GM23338 (cell line): ENCODE measurements around the gene PGRMC2. TPM values are rescaled to one million over a fixed set of nuclear protein-coding genes. Genes with fewer than 3 reads are reported as not detected.

Experiments
- ATAC-seq: fragments of 200-7000 bp; cut with Tn5 transposase; 3 replicates; pipeline ENCODE4 v1.9.1; 2020
- DNase-seq: peaks from one replicate; pipeline ENCODE4 v3.0.0-alpha.2; 2015; ENCODE audit warnings: low spot score
- H2AFZ ChIP-seq: fragments of 200-600 bp; sonication (generic); 2 replicates; pipeline ENCODE4 v1.8.0; 2016; ENCODE audit warnings: antibody characterized with exemption, mild to moderate bottlenecking, moderate library complexity
- H3F3A ChIP-seq: fragments of 200-600 bp; sonication (generic); replicated peaks from 2 replicates; pipeline ENCODE4 v1.8.0; 2017; ENCODE audit warnings: antibody characterized with exemption, mixed run types, low read depth
- H3K27ac ChIP-seq: fragments of 200-600 bp; sonication (generic); 2 replicates; pipeline ENCODE4 v1.6.1; 2016; ENCODE audit warnings: low read depth
- H3K27me3 ChIP-seq: fragments of 200-600 bp; sonication (generic); 2 replicates; pipeline ENCODE4 v1.8.0; 2016; ENCODE audit warnings: mild to moderate bottlenecking, mixed run types, moderate library complexity; ENCODE audit not compliant: insufficient read depth
- H3K36me3 ChIP-seq: fragments of 200-600 bp; sonication (generic); 2 replicates; pipeline ENCODE4 v1.8.0; 2016; ENCODE audit warnings: mild to moderate bottlenecking; ENCODE audit not compliant: insufficient read depth
- H3K4me1 ChIP-seq: fragments of 200-600 bp; sonication (generic); 2 replicates; pipeline ENCODE4 v1.8.0; 2016; ENCODE audit warnings: mild to moderate bottlenecking, moderate library complexity; ENCODE audit not compliant: insufficient read depth
- H3K4me2 ChIP-seq: fragments of 200-600 bp; sonication (generic); 2 replicates; pipeline ENCODE4 v1.7.1; 2017; ENCODE audit warnings: mixed run types
- H3K4me3 ChIP-seq: fragments of 200-600 bp; sonication (generic); 2 replicates; pipeline ENCODE4 v1.6.1; 2016; ENCODE audit warnings: mixed run types
- H3K79me2 ChIP-seq: fragments of 200-600 bp; sonication (generic); replicated peaks from 2 replicates; pipeline ENCODE4 v1.8.0; 2017; ENCODE audit warnings: mild to moderate bottlenecking; ENCODE audit not compliant: insufficient read depth
- H3K9me2 ChIP-seq: fragments of 200-600 bp; sonication (generic); 2 replicates; pipeline ENCODE4 v1.8.0; 2017; ENCODE audit not compliant: insufficient read depth
- H4K20me1 ChIP-seq: fragments of 200-600 bp; sonication (generic); replicated peaks from 2 replicates; pipeline ENCODE4 v1.8.0; 2017; ENCODE audit warnings: mild to moderate bottlenecking; ENCODE audit not compliant: insufficient read depth
- H3K27ac Mint-ChIP-seq: 2 replicates; pipeline ENCODE4 v1.8.0; 2020; ENCODE audit warnings: inconsistent platforms, mild to moderate bottlenecking, moderate library complexity, mixed read lengths
- H3K27me3 Mint-ChIP-seq: 3 replicates; pipeline ENCODE4 v1.8.0; 2022; ENCODE audit warnings: low read depth, mild to moderate bottlenecking, moderate library complexity, mixed read lengths, inconsistent platforms; ENCODE audit not compliant: insufficient read depth, poor library complexity
- H3K36me3 Mint-ChIP-seq: 3 replicates; pipeline ENCODE4 v1.8.0; 2021; ENCODE audit warnings: low read depth, mild to moderate bottlenecking, inconsistent platforms, moderate library complexity, mixed read lengths
- H3K4me1 Mint-ChIP-seq: 3 replicates; pipeline ENCODE4 v1.8.0; 2020; ENCODE audit warnings: mild to moderate bottlenecking, inconsistent platforms, mixed read lengths
- H3K4me3 Mint-ChIP-seq: 3 replicates; pipeline ENCODE4 v1.8.0; 2021; ENCODE audit warnings: moderate library complexity, mild to moderate bottlenecking, inconsistent platforms, mixed read lengths
- H3K9me3 Mint-ChIP-seq: 3 replicates; pipeline ENCODE4 v1.8.0; 2020; ENCODE audit warnings: moderate library complexity, mild to moderate bottlenecking, inconsistent platforms, mixed read lengths
- CREB1 ChIP-seq: fragments of 250-450 bp; sonication (Bioruptor Pico); IDR thresholded peaks from 2 replicates; pipeline ENCODE4 v1.5.0; 2020; ENCODE audit warnings: low read depth, mild to moderate bottlenecking, moderate library complexity
- EZH2 ChIP-seq: fragments of 200-600 bp; sonication (generic); IDR thresholded peaks from one replicate; pipeline ENCODE4 v1.8.0; 2017; ENCODE audit warnings: antibody characterized with exemption, mild to moderate bottlenecking, low read depth; ENCODE audit not compliant: unreplicated experiment
- EZH2phosphoT487 ChIP-seq: fragments of 200-600 bp; sonication (generic); IDR thresholded peaks from one replicate; pipeline ENCODE4 v1.8.1; 2018; ENCODE audit warnings: antibody characterized with exemption; ENCODE audit not compliant: unreplicated experiment
- JUNB ChIP-seq: IDR thresholded peaks from one replicate; pipeline ENCODE4 v1.6.1; 2016; ENCODE audit warnings: antibody characterized with exemption; ENCODE audit not compliant: unreplicated experiment
- NANOG ChIP-seq: IDR thresholded peaks from 2 replicates; pipeline ENCODE4 v1.6.1; 2016; ENCODE audit warnings: antibody characterized with exemption, borderline replicate concordance
- POLR2AphosphoS5 ChIP-seq: IDR thresholded peaks from 2 replicates; pipeline ENCODE4 v1.6.1; 2016; ENCODE audit warnings: antibody characterized with exemption, low read depth
- STAT1 ChIP-seq: IDR thresholded peaks from one replicate; pipeline ENCODE4 v1.6.1; 2016; ENCODE audit warnings: antibody characterized with exemption; ENCODE audit not compliant: unreplicated experiment
- ZNF114 ChIP-seq: fragments of 250-450 bp; sonication (Bioruptor Pico); IDR thresholded peaks from 2 replicates; pipeline ENCODE4 v1.5.0; 2020; ENCODE audit warnings: mild to moderate bottlenecking, moderate library complexity
- ZNF331 ChIP-seq: fragments of 250-450 bp; sonication (Bioruptor Pico); IDR thresholded peaks from 2 replicates; pipeline ENCODE4 v1.5.0; 2020; ENCODE audit warnings: low read depth, mild to moderate bottlenecking, moderate library complexity
- ZNF462 ChIP-seq: fragments of 250-450 bp; sonication (Bioruptor Pico); IDR thresholded peaks from 2 replicates; pipeline ENCODE4 v1.5.0; 2020; ENCODE audit warnings: mild to moderate bottlenecking, moderate library complexity
- polyA plus RNA-seq: library from polyadenylated mRNA; unstranded; fragments of >200 nt; fragmentation: Nextera tagmentation; extraction: Ambion mirVana; gene quantifications from 2 replicates; pipeline ENCODE4 v1.2.1, GENCODE V29; 2016
- total RNA-seq: library from RNA; depleted of rRNA; stranded (reverse); fragments of >200 nt; shearing (Covaris generic); gene quantifications from 2 replicates; pipeline ENCODE4 v1.2.3, GENCODE V29; 2014
- TF ChIP-seq, protein P1 (sequence below), 2 experiments: fragments of 200-600 bp in 1 of 2; sonication (generic) in 1 of 2; conservative IDR thresholded peaks; 2 replicates each; pipeline versions ENCODE4 v1.5.1 to v1.6.1; 2016 to 2017; ENCODE audit warnings: antibody characterized with exemption in 2 of 2, low read depth in 2 of 2, mild to moderate bottlenecking in 2 of 2, moderate library complexity in 1 of 2
- TF ChIP-seq, protein P2 (sequence below): IDR thresholded peaks from 2 replicates; pipeline ENCODE4 v1.6.1; 2016; ENCODE audit warnings: antibody characterized with exemption
- TF ChIP-seq, protein P3 (sequence below): IDR thresholded peaks from one replicate; pipeline ENCODE4 v1.6.1; 2018; ENCODE audit warnings: antibody characterized with exemption; ENCODE audit not compliant: unreplicated experiment

The PGRMC2 gene
- total and polyA plus RNA-seq, 2 experiments from 2014 or later: 40.2 to 61.9 TPM

GRCh38 chr4:128308986-128309385 is 21.4 kb upstream of the PGRMC2 start:
- no peak overlapping the region for H3K4me2 ChIP-seq
- no peak overlapping the region for H3K27ac ChIP-seq
- Mint-ChIP-seq H3K27ac (no peak overlapping the region), H3K27me3 (no peaks in the 10 kb centered on the region), H3K9me3 (no peaks in the 10 kb centered on the region), H3K4me1 (peaks cover 20% of the 10 kb centered on the region), H3K36me3 (0 out of 3 replicates have a peak, but pooled peaks cover 3% of the 10 kb centered on the region), H3K4me3 (no peak overlapping the region)
- no peak for DNase-seq
- no peaks in the 10 kb centered on the region for H4K20me1 ChIP-seq
- H2AFZ ChIP-seq: no peak overlapping the region
- no peak for ATAC-seq
- H3K4me1 ChIP-seq: peaks cover 8% of the 10 kb centered on the region
- no peaks in the 10 kb centered on the region for H3K36me3 ChIP-seq
- no peaks in the 10 kb centered on the region for H3K27me3 ChIP-seq
- H3K79me2 ChIP-seq: no peaks in the 10 kb centered on the region
- TF ChIP-seq ZNF331 (CRISPR knock-in tag) (no peak), JUNB (no peak), ZNF114 (no peak), NANOG (no peak), POLR2AphosphoS5 (no peak), CREB1 (CRISPR knock-in tag) (no peak), ZNF462 (CRISPR knock-in tag) (no peak), EZH2 (no peak), EZH2phosphoT487 (no peak), STAT1 (no peak)
- TF ChIP-seq, protein P1, sequence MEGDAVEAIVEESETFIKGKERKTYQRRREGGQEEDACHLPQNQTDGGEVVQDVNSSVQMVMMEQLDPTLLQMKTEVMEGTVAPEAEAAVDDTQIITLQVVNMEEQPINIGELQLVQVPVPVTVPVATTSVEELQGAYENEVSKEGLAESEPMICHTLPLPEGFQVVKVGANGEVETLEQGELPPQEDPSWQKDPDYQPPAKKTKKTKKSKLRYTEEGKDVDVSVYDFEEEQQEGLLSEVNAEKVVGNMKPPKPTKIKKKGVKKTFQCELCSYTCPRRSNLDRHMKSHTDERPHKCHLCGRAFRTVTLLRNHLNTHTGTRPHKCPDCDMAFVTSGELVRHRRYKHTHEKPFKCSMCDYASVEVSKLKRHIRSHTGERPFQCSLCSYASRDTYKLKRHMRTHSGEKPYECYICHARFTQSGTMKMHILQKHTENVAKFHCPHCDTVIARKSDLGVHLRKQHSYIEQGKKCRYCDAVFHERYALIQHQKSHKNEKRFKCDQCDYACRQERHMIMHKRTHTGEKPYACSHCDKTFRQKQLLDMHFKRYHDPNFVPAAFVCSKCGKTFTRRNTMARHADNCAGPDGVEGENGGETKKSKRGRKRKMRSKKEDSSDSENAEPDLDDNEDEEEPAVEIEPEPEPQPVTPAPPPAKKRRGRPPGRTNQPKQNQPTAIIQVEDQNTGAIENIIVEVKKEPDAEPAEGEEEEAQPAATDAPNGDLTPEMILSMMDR (conservative IDR thresholded peaks at IDR 0.05; ENCODE audit: low read depth in 2 of 2): no peak
- TF ChIP-seq, protein P2, sequence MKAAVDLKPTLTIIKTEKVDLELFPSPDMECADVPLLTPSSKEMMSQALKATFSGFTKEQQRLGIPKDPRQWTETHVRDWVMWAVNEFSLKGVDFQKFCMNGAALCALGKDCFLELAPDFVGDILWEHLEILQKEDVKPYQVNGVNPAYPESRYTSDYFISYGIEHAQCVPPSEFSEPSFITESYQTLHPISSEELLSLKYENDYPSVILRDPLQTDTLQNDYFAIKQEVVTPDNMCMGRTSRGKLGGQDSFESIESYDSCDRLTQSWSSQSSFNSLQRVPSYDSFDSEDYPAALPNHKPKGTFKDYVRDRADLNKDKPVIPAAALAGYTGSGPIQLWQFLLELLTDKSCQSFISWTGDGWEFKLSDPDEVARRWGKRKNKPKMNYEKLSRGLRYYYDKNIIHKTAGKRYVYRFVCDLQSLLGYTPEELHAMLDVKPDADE: no peak
- TF ChIP-seq, protein P3, sequence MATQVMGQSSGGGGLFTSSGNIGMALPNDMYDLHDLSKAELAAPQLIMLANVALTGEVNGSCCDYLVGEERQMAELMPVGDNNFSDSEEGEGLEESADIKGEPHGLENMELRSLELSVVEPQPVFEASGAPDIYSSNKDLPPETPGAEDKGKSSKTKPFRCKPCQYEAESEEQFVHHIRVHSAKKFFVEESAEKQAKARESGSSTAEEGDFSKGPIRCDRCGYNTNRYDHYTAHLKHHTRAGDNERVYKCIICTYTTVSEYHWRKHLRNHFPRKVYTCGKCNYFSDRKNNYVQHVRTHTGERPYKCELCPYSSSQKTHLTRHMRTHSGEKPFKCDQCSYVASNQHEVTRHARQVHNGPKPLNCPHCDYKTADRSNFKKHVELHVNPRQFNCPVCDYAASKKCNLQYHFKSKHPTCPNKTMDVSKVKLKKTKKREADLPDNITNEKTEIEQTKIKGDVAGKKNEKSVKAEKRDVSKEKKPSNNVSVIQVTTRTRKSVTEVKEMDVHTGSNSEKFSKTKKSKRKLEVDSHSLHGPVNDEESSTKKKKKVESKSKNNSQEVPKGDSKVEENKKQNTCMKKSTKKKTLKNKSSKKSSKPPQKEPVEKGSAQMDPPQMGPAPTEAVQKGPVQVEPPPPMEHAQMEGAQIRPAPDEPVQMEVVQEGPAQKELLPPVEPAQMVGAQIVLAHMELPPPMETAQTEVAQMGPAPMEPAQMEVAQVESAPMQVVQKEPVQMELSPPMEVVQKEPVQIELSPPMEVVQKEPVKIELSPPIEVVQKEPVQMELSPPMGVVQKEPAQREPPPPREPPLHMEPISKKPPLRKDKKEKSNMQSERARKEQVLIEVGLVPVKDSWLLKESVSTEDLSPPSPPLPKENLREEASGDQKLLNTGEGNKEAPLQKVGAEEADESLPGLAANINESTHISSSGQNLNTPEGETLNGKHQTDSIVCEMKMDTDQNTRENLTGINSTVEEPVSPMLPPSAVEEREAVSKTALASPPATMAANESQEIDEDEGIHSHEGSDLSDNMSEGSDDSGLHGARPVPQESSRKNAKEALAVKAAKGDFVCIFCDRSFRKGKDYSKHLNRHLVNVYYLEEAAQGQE: no peak
- H3K9me2 ChIP-seq: no peaks in the 10 kb centered on the region
- no peak overlapping the region for H3K4me3 ChIP-seq
- H3F3A ChIP-seq: no peaks in the 10 kb centered on the region
